SJSA1 (cell line): Measurements from ENCODE around the gene NEK5. TPM values are rescaled to one million over a fixed set of nuclear protein-coding genes. Genes with fewer than 3 reads are reported as not detected.
A peak's percentile ranks its signal among the peaks of the same experiment; 100 is the strongest.
"Not testable (repeated sequence)": the region's sequence is repeated elsewhere in the genome, so short reads cannot be mapped to it uniquely, and the experiment has no call there.

Source experiments
- DNase-seq, 2 experiments: peaks; one replicate each; pipeline ENCODE4 v3.0.0-alpha.2; 2015 to 2020; ENCODE audit warnings: low spot score in 2 of 2, low read depth in 1 of 2
- H3K27ac ChIP-seq: fragments of 250-450 bp; sonication (Bioruptor Pico); 2 replicates; pipeline ENCODE4 v1.5.1; 2020; ENCODE audit warnings: mild to moderate bottlenecking, moderate library complexity
- H3K27me3 ChIP-seq: fragments of 250-450 bp; sonication (Bioruptor Pico); replicated peaks from 2 replicates; pipeline ENCODE4 v1.5.1; 2020; ENCODE audit warnings: mild to moderate bottlenecking, moderate library complexity
- H3K36me3 ChIP-seq: fragments of 250-450 bp; sonication (Bioruptor Pico); 2 replicates; pipeline ENCODE4 v1.5.1; 2020; ENCODE audit warnings: mild to moderate bottlenecking
- H3K4me1 ChIP-seq: fragments of 250-450 bp; sonication (Bioruptor Pico); replicated peaks from 2 replicates; pipeline ENCODE4 v1.6.1; 2021; ENCODE audit warnings: mild to moderate bottlenecking
- H3K4me3 ChIP-seq: fragments of 250-450 bp; sonication (Bioruptor Pico); 2 replicates; pipeline ENCODE4 v1.5.1; 2020; ENCODE audit warnings: mild to moderate bottlenecking
- H3K9me3 ChIP-seq: fragments of 250-450 bp; sonication (Bioruptor Pico); replicated peaks from 2 replicates; pipeline ENCODE4 v1.5.1; 2020; ENCODE audit warnings: mild to moderate bottlenecking
- total RNA-seq: library from RNA; depleted of rRNA; stranded (reverse); fragments of >200 nt; shearing (Covaris generic); gene quantifications from 2 replicates; pipeline ENCODE4 v1.2.3, GENCODE V29; 2014

NEK5 gene
- total RNA-seq, 1 experiment from 2014 or later, result not detected

- H3K36me3 ChIP-seq, result no peaks in the 10 kb centered on the region
- 0 out of 2 replicates have a peak, but pooled peaks cover 2% of the 10 kb centered on the region for H3K27me3 ChIP-seq
- no peak for DNase-seq
- no peak overlapping the region for H3K27ac ChIP-seq
- H3K4me1 ChIP-seq, result no peaks in the 10 kb centered on the region
- no peak overlapping the region for H3K4me3 ChIP-seq
- H3K9me3 ChIP-seq, result no peaks in the 10 kb centered on the region
These were observed 46.3 kb downstream of the NEK5 start for GRCh38 chr13:52082601-52083000.

GRCh38 chr13:52079891-52080290, 49.0 kb downstream of the NEK5 start:
- H3K27me3 ChIP-seq, H3K9me3 ChIP-seq, H3K36me3 ChIP-seq, H3K4me1 ChIP-seq, DNase-seq, H3K4me3 ChIP-seq, H3K27ac ChIP-seq: not testable (repeated sequence)

- DNase-seq, result no peak
- Histone ChIP-seq H3K9me3 (0 out of 2 replicates have a peak, but pooled peaks cover 3% of the 10 kb centered on the region), H3K4me1 (no peaks in the 10 kb centered on the region), H3K27ac (no peak overlapping the region), H3K36me3 (no peaks in the 10 kb centered on the region), H3K27me3 (no peaks in the 10 kb centered on the region), H3K4me3 (no peak overlapping the region)
These were observed 57.8 kb downstream of the NEK5 start for GRCh38 chr13:52070929-52071523.

GRCh38 chr13:52067237-52067636, 61.6 kb downstream of the NEK5 start:
- DNase-seq, result no peak
- Histone ChIP-seq H3K36me3 (no peaks in the 10 kb centered on the region), H3K9me3 (0 out of 2 replicates have a peak, but pooled peaks cover 3% of the 10 kb centered on the region), H3K4me1 (no peaks in the 10 kb centered on the region), H3K4me3 (no peak overlapping the region), H3K27me3 (no peaks in the 10 kb centered on the region), H3K27ac (no peak overlapping the region)

GRCh38 chr13:52061587-52061986, 67.3 kb downstream of the NEK5 start:
- H3K4me3 ChIP-seq, result no peak overlapping the region
- no peak overlapping the region for H3K27ac ChIP-seq
- H3K36me3 ChIP-seq, result no peaks in the 10 kb centered on the region
- H3K9me3 ChIP-seq, result no peaks in the 10 kb centered on the region
- no peaks in the 10 kb centered on the region for H3K27me3 ChIP-seq
- DNase-seq, result no peak
- no peaks in the 10 kb centered on the region for H3K4me1 ChIP-seq

- H3K9me3 ChIP-seq, H3K36me3 ChIP-seq, H3K27ac ChIP-seq, H3K4me3 ChIP-seq, DNase-seq, H3K27me3 ChIP-seq, H3K4me1 ChIP-seq: not testable (repeated sequence)
These were observed 67.8 kb downstream of the NEK5 start for GRCh38 chr13:52061064-52061463.

- Histone ChIP-seq H3K9me3 (no peaks in the 10 kb centered on the region), H3K27me3 (no peaks in the 10 kb centered on the region), H3K36me3 (no peaks in the 10 kb centered on the region), H3K27ac (no peak overlapping the region), H3K4me1 (no peaks in the 10 kb centered on the region), H3K4me3 (no peak overlapping the region)
- no peak for DNase-seq
These were observed 75.4 kb downstream of the NEK5 start for GRCh38 chr13:52053460-52053859.

- Histone ChIP-seq H3K4me3 (no peak overlapping the region), H3K36me3 (no peaks in the 10 kb centered on the region), H3K27me3 (no peaks in the 10 kb centered on the region), H3K9me3 (no peaks in the 10 kb centered on the region), H3K27ac (no peak overlapping the region), H3K4me1 (no peaks in the 10 kb centered on the region)
- no peak for DNase-seq
These were observed 77.5 kb downstream of the NEK5 start for GRCh38 chr13:52051400-52051799.

GRCh38 chr13:52048516-52048915, 80.4 kb downstream of the NEK5 start:
- Histone ChIP-seq H3K9me3 (no peaks in the 10 kb centered on the region), H3K4me1 (no peaks in the 10 kb centered on the region), H3K36me3 (no peaks in the 10 kb centered on the region), H3K4me3 (no peak overlapping the region), H3K27ac (no peak overlapping the region), H3K27me3 (no peaks in the 10 kb centered on the region)
- DNase-seq, result no peak

GRCh38 chr13:52047463-52047862, 81.4 kb downstream of the NEK5 start:
- Histone ChIP-seq H3K4me1 (no peaks in the 10 kb centered on the region), H3K9me3 (no peaks in the 10 kb centered on the region), H3K4me3 (no peak overlapping the region), H3K27me3 (no peaks in the 10 kb centered on the region), H3K36me3 (no peaks in the 10 kb centered on the region), H3K27ac (no peak overlapping the region)
- DNase-seq, result no peak

GRCh38 chr13:52043675-52044074, 85.2 kb downstream of the NEK5 start:
- H3K9me3 ChIP-seq, result no peaks in the 10 kb centered on the region
- no peak for DNase-seq
- no peaks in the 10 kb centered on the region for H3K4me1 ChIP-seq
- H3K27me3 ChIP-seq, result no peaks in the 10 kb centered on the region
- no peak overlapping the region for H3K27ac ChIP-seq
- H3K36me3 ChIP-seq, result no peaks in the 10 kb centered on the region
- no peak overlapping the region for H3K4me3 ChIP-seq

GRCh38 chr13:52036037-52036436, 92.8 kb downstream of the NEK5 start:
- no peaks in the 10 kb centered on the region for H3K36me3 ChIP-seq

GRCh38 chr13:52034616-52035226, 94.2 kb downstream of the NEK5 start:
- H3K27me3 ChIP-seq, result no peaks in the 10 kb centered on the region
- no peak overlapping the region for H3K4me3 ChIP-seq
- H3K9me3 ChIP-seq, result no peaks in the 10 kb centered on the region
- peak in 1 of 2 experiments; percentile 4 for DNase-seq
- no peak overlapping the region for H3K27ac ChIP-seq
- H3K4me1 ChIP-seq, result no peaks in the 10 kb centered on the region
- peaks cover 4% of the 10 kb centered on the region; the same call in 1 of the 2 replicates for H3K36me3 ChIP-seq

More at GRCh38 chr13:52036037-52036436, 92.8 kb downstream of the NEK5 start:
- no peaks in the 10 kb centered on the region for H3K9me3 ChIP-seq
- no peak overlapping the region for H3K4me3 ChIP-seq
- no peaks in the 10 kb centered on the region for H3K27me3 ChIP-seq
- no peak overlapping the region for H3K27ac ChIP-seq
- DNase-seq, result no peak
- H3K4me1 ChIP-seq, result no peaks in the 10 kb centered on the region

GRCh38 chr13:52033039-52033438, 95.8 kb downstream of the NEK5 start:
- H3K27ac ChIP-seq, result no peak overlapping the region
- H3K27me3 ChIP-seq, result no peaks in the 10 kb centered on the region
- H3K4me3 ChIP-seq, result no peak overlapping the region
- H3K9me3 ChIP-seq, result no peaks in the 10 kb centered on the region
- no peaks in the 10 kb centered on the region for H3K4me1 ChIP-seq
- H3K36me3 ChIP-seq, result peaks cover 16% of the 10 kb centered on the region
- no peak for DNase-seq

GRCh38 chr13:52030401-52030800, 98.5 kb downstream of the NEK5 start:
- not testable (repeated sequence) for DNase-seq

More at GRCh38 chr13:52030401-52030800, 98.5 kb downstream of the NEK5 start:
- not testable (repeated sequence) for H3K27ac ChIP-seq, H3K4me1 ChIP-seq, H3K27me3 ChIP-seq, H3K9me3 ChIP-seq, H3K4me3 ChIP-seq
- H3K36me3 ChIP-seq, result peaks cover 24% of the 10 kb centered on the region
